Lower leg skin (tissue), 4 donors: ENCODE measurements around the gene SKIL. TPM values are rescaled to one million over a fixed set of nuclear protein-coding genes. Genes with fewer than 3 reads are reported as not detected.

Source experiments
- DNase-seq, 2 donors: peaks; one replicate each; pipeline ENCODE4 v3.0.0-alpha.2; 2019; ENCODE audit warnings: low spot score in 2 of 2
- H3K4me3 ChIP-seq: fragments of 200-600 bp; sonication (generic); 2 replicates; pipeline ENCODE4 v1.5.1; 2017; ENCODE audit warnings: mild to moderate bottlenecking, low read depth; ENCODE audit not compliant: poor library complexity, severe bottlenecking
- CTCF ChIP-seq, 3 donors: fragments of 450-650 bp; IDR thresholded peaks; one replicate each; pipeline ENCODE4 v1.5.1; 2016; ENCODE audit warnings: antibody characterized with exemption in 3 of 3, mild to moderate bottlenecking in 3 of 3, moderate library complexity in 2 of 3
- POLR2A ChIP-seq, 2 donors: fragments of 450-650 bp; IDR thresholded peaks; one replicate each; pipeline ENCODE4 v1.6.1; 2016 to 2017; ENCODE audit warnings: antibody characterized with exemption in 2 of 2, mild to moderate bottlenecking in 1 of 2, moderate library complexity in 1 of 2
- WGBS, 2 donors: methylation state at CpG; one replicate each; pipeline ENCODE4 v1.1.5; 2018; 5-methylcytosine and 5-hydroxymethylcytosine counted together
- intact Hi-C: fragments of 100-400 bp; cut with DNase I; formaldehyde crosslinking; loops from one replicate; pipeline ENCODE4 v1.15.0; 2023; ENCODE audit warnings: low total_unique reads
- microRNA-seq, 2 donors: library from miRNA; unstranded; fragments of <30 nt; microRNA quantifications; one replicate each; pipeline ENCODE4, GENCODE V29; 2016; ENCODE audit warnings: borderline replicate concordance in 2 of 2, borderline number of aligned reads in 1 of 2
- total RNA-seq, 4 donors: library from RNA; depleted of rRNA; stranded (reverse); fragments of >200 nt; gene quantifications; one replicate each; pipeline ENCODE4 v1.1.0, GENCODE V29; 2016

Gene SKIL
- total RNA-seq, 4 donors from 2014 or later, result 26.9 to 32.2 (median 29.8) TPM

- TF ChIP-seq CTCF (IDR thresholded peaks at IDR 0.05) (no peak), POLR2A (IDR thresholded peaks at IDR 0.05) (no peak)
- no peak overlapping the region for H3K4me3 ChIP-seq
- DNase-seq, result no peak
- intact Hi-C loops, result no loop called here
- WGBS, 2 donors, result 88 to 93% methylated on average over 1 of the region's 1 CpG
These were observed 81.3 kb downstream of the SKIL start for GRCh38 chr3:170438836-170439235.

GRCh38 chr3:170440344-170440743, 82.8 kb downstream of the SKIL start:
- H3K4me3 ChIP-seq, result no peak overlapping the region
- TF ChIP-seq POLR2A (IDR thresholded peaks at IDR 0.05), result no peak
- no peak for TF ChIP-seq CTCF (IDR thresholded peaks at IDR 0.05)
- 72 to 73% methylated on average over 2 of the region's 2 CpGs for WGBS, 2 donors
- intact Hi-C loops, result no loop called here
- no peak for DNase-seq

GRCh38 chr3:170441412-170441811, 83.9 kb downstream of the SKIL start:
- 90 to 94% methylated on average over 4 of the region's 4 CpGs for whole genome bisulfite sequencing, 2 donors
- no peak for TF ChIP-seq CTCF (IDR thresholded peaks at IDR 0.05)
- no peak for TF ChIP-seq POLR2A (IDR thresholded peaks at IDR 0.05)

GRCh38 chr3:170442947-170443346, 85.4 kb downstream of the SKIL start:
- no peak overlapping the region for H3K4me3 ChIP-seq
- DNase-seq, result no peak
- TF ChIP-seq CTCF (IDR thresholded peaks at IDR 0.05) (no peak), POLR2A (IDR thresholded peaks at IDR 0.05) (no peak)
- intact Hi-C loops, result no loop called here

More at GRCh38 chr3:170441412-170441811, 83.9 kb downstream of the SKIL start:
- H3K4me3 ChIP-seq, result no peak overlapping the region
- DNase-seq, result no peak
- intact Hi-C loops, result no loop called here

- DNase-seq, result no peak
- H3K4me3 ChIP-seq, result no peak overlapping the region
- TF ChIP-seq POLR2A (IDR thresholded peaks at IDR 0.05), result no peak
- TF ChIP-seq CTCF (IDR thresholded peaks at IDR 0.05), result no peak
- intact Hi-C loops, result no loop called here
These were observed 85.9 kb downstream of the SKIL start for GRCh38 chr3:170443457-170443856.

Small RNA genes lying within 50 kb of the gene (microRNA-seq; reads per million reads assigned to microRNA genes)
- 0 reads per million in 2 donors for gene MIR6828

Other genes with a start within 250 kb of the SKIL start
- 10 to 100 TPM; 31.9 to 47.6 (median 45.5) TPM for gene PHC3, start 176.0 kb upstream of the SKIL start, total RNA-seq
- 100 to 1,000 TPM in 1 of 4 donors, 10 to 100 TPM in 3; 38.6 to 123 (median 50.2) TPM for gene PRKCI, start 135.3 kb upstream of the SKIL start, total RNA-seq
- 1 to 10 TPM; 1.5 to 4.0 (median 3.1) TPM for gene CLDN11, start 61.2 kb downstream of the SKIL start, total RNA-seq
- not detected for gene SLC7A14, start 228.4 kb downstream of the SKIL start, total RNA-seq